ENCODE data around the gene ASB13.

DNA sequence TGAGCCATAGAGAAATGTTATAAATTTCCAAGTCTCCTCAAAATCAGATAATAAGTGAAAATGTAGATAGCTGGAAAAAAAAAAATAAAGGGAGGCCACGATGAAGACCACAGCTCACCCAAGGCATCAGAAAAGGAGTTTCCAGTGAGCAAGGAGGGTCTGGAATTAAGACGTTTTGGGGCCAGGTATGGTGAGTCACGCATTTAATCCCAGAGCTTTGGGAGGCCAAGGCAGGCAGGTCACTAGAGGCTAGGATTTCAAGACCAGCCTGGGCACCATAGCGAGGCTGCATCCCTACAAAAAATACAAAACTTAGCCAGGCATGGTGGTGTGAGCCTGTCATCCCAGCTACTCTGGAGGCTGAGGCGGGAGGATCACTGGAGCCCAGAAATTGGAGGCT is 65.5 kb downstream of the ASB13 start:
- TF ChIP-seq, protein P1, sequence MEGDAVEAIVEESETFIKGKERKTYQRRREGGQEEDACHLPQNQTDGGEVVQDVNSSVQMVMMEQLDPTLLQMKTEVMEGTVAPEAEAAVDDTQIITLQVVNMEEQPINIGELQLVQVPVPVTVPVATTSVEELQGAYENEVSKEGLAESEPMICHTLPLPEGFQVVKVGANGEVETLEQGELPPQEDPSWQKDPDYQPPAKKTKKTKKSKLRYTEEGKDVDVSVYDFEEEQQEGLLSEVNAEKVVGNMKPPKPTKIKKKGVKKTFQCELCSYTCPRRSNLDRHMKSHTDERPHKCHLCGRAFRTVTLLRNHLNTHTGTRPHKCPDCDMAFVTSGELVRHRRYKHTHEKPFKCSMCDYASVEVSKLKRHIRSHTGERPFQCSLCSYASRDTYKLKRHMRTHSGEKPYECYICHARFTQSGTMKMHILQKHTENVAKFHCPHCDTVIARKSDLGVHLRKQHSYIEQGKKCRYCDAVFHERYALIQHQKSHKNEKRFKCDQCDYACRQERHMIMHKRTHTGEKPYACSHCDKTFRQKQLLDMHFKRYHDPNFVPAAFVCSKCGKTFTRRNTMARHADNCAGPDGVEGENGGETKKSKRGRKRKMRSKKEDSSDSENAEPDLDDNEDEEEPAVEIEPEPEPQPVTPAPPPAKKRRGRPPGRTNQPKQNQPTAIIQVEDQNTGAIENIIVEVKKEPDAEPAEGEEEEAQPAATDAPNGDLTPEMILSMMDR (IDR thresholded peaks at IDR 0.05), result no peak
- TF ChIP-seq REST (IDR thresholded peaks at IDR 0.05; ENCODE audit: insufficient read depth in 1 of 2, low read depth in 2 of 2, low read length in 1 of 2) (no peak), SIN3A (IDR thresholded peaks at IDR 0.05; ENCODE audit: borderline replicate concordance, insufficient read depth, low read depth, low read length) (no peak), POLR2AphosphoS5 (IDR thresholded peaks at IDR 0.05; ENCODE audit: low read depth, low read length) (no peak)
